ENCODE results near the gene SOX12.
"Not testable (repeated sequence)": the region's sequence is repeated elsewhere in the genome, so short reads cannot be mapped to it uniquely, and the experiment has no call there.

Gene SOX12

GRCh38 chr20:371755-372542 is 46.6 kb downstream of the SOX12 start:
- DNase-seq: peak; percentile 27
- in situ Hi-C loops (cut with HindIII; ENCODE audit: low pct_ligation_motif_present, low pct_unique_long_range_greater_than_20kb, low sequenced_read_pairs): no loop called here

DNA sequence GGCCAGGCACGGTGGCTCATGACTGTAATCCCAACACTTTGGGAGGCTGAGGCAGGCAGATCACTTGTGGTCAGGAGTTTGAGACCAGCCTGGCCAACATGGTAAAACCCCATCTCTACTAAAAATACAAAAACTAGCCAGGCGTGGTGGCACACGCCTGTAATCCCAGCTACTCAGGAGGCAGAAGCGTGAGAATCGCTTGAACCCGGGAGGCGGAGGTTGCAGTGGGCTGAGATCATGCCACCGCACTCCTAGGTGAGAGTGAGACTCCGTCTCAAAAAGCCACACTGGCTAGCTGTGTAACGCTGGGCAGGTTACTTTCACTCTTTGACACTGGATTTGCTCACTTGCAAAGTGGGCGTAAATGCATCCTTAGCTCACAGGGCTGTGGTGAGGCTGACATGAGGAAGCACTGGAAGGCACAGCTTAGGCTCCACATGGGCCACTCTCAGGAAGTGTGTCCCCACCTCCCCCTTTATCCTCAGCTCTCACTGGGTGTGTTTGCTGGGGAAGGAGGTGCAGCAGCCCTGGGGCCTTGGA is 47.3 kb downstream of the SOX12 start:
- DNase-seq; in situ Hi-C loops (cut with HindIII; ENCODE audit: low pct_ligation_motif_present, low pct_unique_long_range_greater_than_20kb, low sequenced_read_pairs): not testable (repeated sequence)

DNA sequence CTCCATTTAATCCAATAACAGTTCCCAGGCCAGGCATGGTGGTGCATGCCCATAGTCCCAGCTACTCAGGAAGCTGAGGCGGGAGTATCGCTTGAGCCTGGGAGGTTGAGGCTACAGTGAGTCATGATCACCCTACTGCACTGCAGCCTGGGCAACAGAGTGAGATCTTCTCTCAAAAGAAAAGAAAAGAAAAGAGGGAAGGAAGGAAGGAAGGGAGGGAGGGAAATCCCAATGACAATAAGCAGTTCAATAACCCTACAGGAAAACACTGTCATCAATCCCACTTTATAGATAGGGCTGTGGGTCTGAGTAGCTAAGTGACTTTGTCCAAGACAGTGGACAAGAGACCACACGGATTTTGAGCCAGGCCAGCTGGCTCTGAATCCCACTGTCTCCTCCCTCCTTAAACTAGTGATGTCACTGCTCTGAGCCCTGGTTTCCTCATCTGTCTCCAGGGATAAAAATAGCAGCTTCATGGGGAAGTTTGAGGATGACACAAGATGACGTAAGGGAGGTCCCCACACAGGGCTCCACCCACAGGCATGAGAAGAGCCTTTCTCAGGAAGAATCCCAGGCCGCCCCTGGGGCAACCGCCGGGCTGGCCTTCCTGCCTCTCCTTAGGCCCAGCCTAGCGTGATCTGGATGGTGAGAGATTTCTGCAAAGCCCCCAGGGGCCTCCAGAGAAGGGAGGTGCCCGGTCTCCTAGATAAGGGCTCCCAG is 48.0 kb downstream of the SOX12 start:
- in situ Hi-C loops (cut with HindIII; ENCODE audit: low pct_ligation_motif_present, low pct_unique_long_range_greater_than_20kb, low sequenced_read_pairs): no loop called here
- peak; percentile 55 for DNase-seq

- no peak for DNase-seq
- in situ Hi-C loops (cut with HindIII; ENCODE audit: low pct_ligation_motif_present, low pct_unique_long_range_greater_than_20kb, low sequenced_read_pairs): no loop called here
These were observed 50.0 kb downstream of the SOX12 start for GRCh38 chr20:375265-375889.

DNA sequence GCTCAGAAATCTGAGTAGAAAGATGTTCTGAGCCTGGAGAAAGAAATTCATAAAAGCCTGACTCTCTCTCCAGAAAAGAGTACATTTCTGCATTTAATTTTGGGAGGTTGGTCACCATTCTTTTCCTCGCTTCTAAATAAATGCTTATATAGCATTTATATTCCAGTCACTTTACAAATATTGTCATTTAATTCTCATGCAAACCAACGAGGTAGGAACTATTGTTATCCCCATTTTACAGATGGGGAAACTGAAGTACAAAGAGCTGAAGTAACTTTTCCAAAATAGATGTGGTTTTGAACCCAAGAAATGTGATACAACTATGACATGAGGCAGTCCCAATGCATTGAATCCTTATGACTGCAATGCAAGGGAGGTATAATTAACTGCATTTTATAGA is 50.7 kb downstream of the SOX12 start:
- in situ Hi-C loops (cut with HindIII; ENCODE audit: low pct_ligation_motif_present, low pct_unique_long_range_greater_than_20kb, low sequenced_read_pairs): no loop called here
- DNase-seq: no peak

DNA sequence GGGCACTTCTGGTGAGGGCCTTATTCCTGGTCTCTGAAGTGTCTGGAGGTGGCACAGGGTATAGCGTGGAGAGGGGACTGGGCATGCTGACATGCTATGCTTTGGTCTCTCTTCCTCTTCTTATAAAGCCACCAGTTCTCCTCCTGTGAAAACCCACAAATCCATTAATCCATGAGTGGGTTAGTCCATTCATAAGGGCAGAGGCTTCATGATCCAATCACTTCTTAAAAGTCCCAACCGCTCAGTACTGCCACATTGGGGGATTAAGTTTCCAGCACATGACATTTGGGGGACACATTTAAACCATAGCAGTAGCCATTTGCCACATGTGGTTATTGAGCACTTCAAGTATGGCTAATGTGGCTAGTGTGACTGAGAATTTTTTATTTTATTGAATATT is 51.4 kb downstream of the SOX12 start:
- in situ Hi-C loops (cut with HindIII; ENCODE audit: low pct_ligation_motif_present, low pct_unique_long_range_greater_than_20kb, low sequenced_read_pairs): no loop called here
- no peak for DNase-seq

DNA sequence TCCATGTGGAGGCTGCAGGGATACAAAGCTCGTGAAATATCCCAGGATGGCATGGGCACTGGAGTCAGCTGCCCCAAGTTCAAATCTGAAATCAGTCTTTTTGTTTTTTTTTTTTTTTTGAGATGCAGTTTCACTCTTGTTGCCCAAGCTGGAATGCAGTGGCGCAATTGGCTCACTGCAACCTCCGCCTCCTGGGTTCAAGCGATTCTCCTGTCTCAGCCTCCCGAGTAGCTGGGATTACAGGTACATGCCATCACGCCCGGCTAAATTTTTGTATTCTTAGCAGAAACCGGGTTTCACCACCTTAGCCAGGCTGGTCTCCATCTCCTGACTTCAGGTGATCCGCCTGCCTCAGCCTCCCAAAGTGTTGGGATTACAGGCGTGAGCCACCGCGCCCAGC is 52.2 kb downstream of the SOX12 start:
- in situ Hi-C loops (cut with HindIII; ENCODE audit: low pct_ligation_motif_present, low pct_unique_long_range_greater_than_20kb, low sequenced_read_pairs); DNase-seq: not testable (repeated sequence)

GRCh38 chr20:378961-379336 is 53.6 kb downstream of the SOX12 start:
- no peak for DNase-seq
- in situ Hi-C loops (cut with HindIII; ENCODE audit: low pct_ligation_motif_present, low pct_unique_long_range_greater_than_20kb, low sequenced_read_pairs): no loop called here

All from ACHN (cell line).